GM12873 (cell line): ENCODE measurements around the gene DNAJB6.

Experiments
- CTCF ChIP-seq: IDR thresholded peaks from 2 replicates; pipeline ENCODE4 v1.5.1; 2012; ENCODE audit warnings: low read depth, mild to moderate bottlenecking, moderate library complexity, low read length, control low read depth; ENCODE audit not compliant: insufficient read depth; ENCODE audit errors: missing control alignments

Gene DNAJB6

GRCh38 chr7:157348548-157348947 is 11.7 kb downstream of the DNAJB6 start:
- no peak for TF ChIP-seq CTCF

- TF ChIP-seq CTCF, result no peak
Measured at GRCh38 chr7:157352516-157352915, 15.7 kb downstream of the DNAJB6 start.

- no peak for TF ChIP-seq CTCF
Measured at GRCh38 chr7:157355784-157356511, 19.1 kb downstream of the DNAJB6 start.

DNA sequence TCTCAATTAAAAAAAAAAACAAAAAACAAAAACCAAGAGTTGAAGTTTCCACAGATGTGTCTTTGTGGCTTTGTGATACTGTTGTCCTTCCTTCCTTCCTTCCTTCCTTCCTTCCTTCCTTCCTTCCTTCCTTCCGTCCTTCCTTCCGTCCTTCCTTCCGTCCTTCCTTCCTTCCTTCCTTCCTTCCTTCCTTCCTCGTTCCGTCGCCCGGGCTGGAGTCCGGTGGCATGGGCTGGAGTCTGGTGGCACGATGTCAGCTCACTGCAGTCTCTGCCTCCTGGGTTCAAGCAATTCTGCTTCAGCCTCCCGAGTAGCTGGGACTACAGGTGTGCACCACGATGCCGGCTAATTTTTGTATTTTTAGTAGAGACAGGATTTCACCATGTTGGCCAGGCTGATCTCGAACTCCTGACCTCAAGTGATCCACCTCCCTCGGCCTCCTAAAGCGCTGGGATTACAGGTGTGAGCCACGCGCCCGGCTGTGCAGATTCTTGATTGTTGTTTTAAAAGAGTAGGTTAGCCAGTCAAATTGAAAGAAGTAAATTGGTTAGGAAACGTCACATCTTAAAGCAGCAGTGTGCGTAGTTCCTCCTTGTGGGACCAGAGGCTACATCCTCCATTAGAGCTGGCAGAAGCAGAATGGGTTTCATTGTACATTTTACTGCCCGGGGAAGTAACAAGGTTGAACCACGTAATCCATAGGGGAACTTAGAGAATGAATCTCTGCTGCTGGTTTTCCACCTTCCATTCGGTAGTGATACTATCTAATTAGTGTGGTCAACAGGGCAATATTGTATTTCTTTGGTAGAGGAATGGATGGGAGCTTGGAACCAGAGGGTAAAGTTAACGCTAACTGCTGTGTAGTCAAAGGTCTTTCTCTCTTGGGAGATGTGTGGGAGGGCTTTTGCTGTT is 20.6 kb downstream of the DNAJB6 start:
- no peak for TF ChIP-seq CTCF

DNA sequence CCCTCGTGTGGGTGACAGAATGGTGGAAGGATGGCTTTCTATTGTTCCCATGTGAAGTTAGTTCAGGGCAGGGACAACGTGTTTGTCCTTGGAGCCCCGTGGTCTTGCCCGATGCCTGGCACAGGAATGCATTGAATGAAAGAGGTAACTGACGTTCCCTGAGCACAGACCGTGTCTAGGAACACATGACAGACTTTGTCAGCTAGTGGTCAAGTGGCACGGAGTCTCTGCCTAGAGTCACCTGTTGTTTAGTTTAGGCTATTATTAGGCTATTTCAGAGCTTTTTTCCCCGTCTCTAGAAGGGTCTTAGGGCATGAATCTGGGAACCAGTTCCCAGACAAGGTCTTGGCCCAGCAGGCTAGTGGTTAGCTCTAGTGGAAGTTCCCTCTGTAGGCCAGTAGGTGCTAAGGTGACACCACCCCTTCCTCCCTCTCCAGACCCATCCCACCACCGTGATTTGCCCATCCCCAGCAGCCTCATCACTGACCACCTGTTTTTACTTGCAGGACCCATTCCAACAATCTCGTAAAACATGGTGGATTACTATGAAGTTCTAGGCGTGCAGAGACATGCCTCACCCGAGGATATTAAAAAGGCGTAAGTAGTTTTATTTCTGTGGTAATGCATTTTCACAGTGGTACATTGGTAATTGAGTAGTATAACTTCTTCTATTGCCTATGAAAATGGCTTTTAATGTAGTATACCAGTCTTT is 21.4 kb downstream of the DNAJB6 start:
- peak; percentile 13 for TF ChIP-seq CTCF

GRCh38 chr7:157358753-157359096 is 21.9 kb downstream of the DNAJB6 start:
- no peak for TF ChIP-seq CTCF

- TF ChIP-seq CTCF, result no peak
Measured at GRCh38 chr7:157359581-157359980, 22.8 kb downstream of the DNAJB6 start.
